Stimulated activated CD8-positive, alpha-beta memory T cell treated with anti-CD3 and anti-CD28 coated beads, Interleukin-15, amount 100 ng/mL, for 1 hour (primary cell): ENCODE data around the gene ATP5ME.

Source experiments
- DNase-seq: peaks from one replicate; pipeline ENCODE4 v3.0.0-alpha.2; 2020; ENCODE audit warnings: low read depth

Gene ATP5ME

DNA sequence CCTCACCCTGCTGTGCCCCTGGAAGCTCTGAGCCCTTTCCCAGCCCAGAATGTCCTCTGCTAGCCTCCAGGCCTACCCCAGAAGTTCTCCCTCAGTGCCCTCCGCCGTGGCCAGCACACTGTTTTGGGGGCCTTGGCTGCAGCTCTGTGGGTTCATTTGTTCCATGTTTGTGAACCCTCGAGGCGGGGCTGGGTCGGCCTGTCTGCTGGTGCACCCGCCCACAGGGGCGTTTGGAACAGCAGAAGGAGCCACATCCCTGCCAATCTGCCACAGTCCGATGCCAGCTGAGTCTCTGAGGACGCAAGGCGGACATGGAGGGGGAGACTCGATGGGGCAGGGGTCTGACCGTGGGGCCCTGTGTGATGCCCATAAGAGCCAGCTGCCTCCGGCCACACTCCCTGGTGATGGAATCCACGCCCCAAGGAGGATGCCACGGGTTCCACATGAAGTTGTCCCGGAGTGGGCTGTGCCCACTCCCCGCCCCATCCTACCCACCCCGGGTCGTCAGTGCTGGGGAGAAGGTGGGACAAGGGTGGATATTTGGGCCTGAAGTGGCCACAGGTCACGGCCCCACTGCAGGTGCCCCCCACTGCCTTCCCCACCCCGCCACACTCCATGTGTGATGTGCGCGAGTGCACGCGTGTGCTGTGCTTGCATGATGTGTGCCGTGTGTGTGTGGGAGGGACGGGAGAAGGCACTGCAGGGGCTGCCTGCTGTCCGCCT lies 7.1 kb downstream of the ATP5ME start:
- DNase-seq = no peak

DNA sequence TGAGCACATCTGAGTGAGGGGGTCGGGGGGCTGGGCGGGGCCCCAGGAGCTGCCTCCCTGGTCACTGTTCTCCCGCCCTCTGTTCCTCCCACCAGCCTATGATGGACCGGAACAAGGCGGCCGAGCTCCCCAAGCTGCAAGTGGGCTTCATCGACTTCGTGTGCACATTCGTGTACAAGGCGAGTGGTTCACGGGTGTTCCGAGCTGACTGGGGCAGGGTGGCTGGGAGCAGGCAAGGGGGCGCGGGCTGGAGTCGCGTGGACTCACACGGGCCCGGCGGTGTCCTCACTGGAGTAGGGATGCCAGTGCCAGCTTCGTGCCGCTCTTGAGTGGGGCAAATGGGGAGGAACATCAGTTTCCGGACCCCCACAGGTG lies 7.7 kb downstream of the ATP5ME start:
- DNase-seq = no peak

DNA sequence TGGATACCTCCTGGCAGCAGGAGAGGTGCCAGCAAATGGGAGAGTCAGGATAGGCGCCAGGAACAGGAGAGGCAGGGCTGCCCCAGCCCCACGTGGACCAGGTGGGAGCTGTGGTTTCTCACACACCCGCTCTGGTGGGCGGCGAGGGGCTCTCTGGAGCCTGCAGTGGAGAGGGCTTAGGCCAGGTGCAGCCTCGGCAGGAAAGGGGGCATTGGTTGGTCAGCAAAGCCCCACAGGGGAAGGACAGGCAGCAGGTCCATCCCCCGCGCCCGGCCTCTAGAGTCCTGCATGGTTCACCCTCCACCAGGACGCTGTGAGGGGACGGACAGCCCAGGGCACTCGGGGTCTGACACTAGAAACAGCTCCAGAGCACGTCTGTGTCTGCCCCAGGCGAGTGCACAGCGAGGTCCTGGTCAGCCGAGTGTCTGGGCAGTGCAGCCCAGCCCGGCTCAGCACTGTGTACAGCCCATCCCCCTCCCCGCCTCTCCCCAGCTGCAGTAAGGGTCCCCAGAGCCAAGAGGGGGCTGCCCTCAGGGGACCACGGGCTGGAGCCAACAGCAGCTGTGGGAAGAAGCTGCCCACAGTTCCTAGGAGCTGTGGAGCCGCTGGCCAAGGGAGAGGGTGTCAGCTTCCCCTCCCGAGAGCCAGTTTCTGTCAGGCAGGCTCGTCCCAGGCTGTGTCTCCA lies 8.2 kb downstream of the ATP5ME start:
- DNase-seq = no peak

DNA sequence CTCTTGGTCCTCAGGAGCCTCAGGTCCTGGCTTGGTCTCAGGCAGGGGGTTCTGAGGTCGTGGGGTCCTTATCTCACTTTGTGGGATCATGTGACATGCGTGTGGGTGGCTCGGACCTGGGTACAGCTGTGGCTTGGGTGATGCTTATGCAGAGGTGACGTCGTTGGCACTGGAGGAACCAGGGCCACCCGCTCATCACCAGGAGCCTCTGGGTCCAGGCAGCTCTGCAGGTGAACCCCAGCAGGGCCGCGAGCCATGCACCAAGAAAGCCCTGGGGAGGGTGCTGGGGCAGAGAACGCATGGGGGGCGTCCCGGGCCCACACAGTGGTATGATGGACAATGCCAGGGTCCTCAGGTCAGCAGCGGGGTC lies 8.7 kb downstream of the ATP5ME start:
- DNase-seq = no peak

DNA sequence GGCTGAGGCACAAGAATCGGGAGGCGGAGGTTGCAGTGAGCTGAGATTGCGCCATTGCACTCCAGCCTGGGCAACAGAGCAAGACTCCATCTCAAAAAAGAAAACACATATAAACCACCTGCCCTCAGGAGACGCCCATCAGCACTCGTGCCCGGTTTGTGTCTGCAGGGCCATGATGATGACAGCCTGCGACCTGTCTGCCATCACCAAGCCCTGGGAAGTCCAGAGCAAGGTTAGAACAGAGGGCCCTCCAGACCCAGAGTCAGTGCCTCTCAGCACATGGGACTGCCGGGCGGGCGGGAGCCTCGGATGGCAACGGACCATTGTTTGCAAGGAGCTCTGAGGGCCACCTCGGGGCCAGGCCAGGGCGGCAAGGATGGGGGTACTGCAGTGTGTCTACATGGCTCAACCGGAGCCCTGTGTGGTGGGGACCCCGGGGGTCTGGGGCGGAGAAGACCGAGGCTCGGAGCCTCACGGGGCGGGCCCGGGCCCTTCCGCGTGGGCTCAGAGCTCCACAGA lies 9.3 kb downstream of the ATP5ME start:
- DNase-seq = no peak

DNA sequence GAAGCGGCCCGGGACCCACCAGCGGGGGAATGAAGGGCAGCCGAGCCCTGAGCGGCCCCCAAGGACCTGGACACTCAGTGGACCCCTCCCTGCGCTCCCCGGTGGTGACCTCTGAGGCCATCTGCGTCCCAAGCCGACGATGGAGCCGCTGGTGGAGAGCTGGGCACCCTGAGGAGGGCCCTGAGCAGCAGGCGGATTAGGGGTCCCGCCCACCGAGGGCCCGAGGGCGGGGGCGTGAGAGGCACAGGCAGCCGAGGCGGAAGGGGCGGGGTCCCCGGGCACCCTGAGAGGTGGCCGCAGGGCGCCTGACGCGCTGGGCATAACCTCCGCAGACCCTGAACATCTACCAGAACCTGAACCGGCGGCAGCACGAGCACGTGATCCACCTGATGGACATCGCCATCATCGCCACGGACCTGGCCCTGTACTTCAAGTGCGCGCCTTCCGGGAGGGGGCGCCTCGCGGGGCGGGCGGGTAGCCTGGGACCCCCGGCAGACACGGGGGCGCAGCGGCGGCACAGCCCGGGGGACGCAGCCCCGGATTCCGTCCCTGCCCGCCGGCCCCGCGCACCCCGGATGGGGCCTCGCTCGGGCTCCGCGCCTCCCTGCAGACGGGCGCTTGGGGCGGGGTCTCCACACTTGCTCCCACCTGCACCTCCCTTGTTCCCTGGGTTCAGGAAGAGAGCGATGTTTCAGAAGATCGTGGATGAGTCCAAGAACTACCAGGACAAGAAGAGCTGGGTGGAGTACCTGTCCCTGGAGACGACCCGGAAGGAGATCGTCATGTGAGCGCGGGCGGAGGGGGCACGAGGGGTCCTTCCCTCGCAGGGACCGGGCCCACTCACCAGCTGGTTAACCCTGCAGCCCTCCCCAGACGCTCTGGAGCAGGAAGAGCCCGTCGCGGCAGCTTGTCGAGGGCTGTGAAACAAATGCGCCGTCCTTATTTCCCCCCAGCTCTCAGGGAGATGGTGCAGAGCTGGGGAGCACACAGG lies 10.3 kb downstream of the ATP5ME start:
- DNase-seq = peak; percentile 51

DNA sequence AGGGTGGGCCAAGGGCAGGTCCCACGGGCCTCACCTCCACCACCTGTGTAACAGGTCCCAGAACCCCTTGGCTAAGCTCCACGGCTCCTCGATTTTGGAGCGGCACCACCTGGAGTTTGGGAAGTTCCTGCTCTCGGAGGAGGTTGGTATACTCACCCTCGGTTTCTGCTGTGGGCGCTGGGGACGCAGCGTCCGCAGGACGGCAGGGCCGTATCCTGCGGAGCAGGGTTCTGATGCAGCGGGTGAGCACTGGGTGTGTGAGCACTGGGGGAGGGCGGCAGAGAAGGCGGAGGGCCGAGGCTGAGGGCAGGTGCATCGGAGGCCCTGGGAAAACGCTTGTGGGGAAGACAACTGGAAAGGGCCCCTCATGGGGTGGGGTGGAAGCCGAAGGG lies 11.0 kb downstream of the ATP5ME start:
- DNase-seq = no peak

DNA sequence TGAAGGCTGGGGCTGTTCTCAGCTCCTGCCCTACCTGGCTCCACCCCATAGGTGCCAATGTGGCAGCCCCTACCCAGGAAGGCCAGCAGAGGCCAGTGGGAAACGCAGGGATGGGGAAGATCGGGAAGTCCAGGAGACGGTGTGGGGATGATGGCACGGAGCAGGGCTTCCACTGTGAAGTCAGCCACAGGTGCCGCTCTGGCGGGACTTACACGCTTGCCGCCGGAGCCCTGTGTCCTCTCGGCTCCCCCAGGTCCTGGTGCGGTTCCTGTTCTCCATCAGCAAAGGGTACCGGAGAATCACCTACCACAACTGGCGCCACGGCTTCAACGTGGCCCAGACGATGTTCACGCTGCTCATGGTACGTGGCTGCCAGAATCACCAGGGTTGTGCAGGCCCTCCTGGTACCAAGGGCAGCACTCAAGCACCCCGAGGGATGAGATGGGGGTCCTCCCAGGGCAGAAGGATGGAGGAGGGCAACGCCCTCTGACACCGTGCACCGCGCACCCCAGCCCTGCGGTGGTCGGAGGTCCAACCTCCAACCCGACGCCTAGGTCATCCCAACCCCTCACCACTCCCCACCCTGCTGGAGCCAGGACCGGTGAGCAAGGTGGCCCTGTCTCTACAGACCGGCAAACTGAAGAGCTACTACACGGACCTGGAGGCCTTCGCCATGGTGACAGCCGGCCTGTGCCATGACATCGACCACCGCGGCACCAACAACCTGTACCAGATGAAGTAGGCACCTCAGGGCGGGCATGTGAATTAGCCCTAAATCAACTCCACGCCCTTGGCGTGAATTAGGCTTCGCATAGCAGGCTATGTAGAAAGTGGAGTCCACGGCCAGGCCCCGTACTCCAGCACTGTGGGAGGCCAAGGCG lies 12.0 kb downstream of the ATP5ME start:
- DNase-seq = no peak

DNA sequence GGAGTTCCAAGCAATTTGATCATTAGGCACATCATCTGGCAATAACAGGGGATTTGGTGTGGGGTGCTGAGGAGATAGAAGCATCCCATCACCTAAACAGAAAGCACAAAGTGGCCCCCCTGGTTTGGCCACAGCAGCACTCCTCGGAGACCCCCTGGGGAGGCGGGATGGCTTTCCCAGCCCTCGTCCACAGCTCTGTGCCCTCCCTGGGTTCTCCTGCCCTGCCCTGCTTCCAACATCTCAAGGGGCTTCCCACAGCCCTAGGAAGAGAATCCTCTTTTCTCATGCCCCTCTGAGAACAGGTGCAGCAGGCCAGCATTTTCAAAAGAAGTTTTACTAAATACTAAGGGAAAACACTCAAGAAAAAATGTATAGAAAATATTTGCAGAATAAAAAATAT lies 12.8 kb downstream of the ATP5ME start:
- no peak for DNase-seq

DNA sequence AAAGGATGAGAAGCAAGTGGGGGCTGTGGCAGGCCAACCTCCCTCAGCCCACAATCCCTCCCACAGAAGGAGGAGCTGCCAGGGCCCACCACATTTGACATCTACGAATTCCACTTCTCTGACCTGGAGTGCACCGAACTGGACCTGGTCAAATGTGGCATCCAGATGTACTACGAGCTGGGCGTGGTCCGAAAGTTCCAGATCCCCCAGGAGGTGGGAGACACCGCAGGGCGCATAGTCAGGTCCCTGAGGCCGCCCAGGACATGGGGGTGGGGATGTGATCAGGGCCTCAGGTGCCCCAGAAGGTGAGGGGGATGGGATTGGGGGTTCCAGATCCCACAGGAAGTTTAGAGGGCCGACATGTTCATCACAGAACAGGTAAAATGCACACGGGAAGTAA lies 13.7 kb downstream of the ATP5ME start:
- DNase-seq = no peak

DNA sequence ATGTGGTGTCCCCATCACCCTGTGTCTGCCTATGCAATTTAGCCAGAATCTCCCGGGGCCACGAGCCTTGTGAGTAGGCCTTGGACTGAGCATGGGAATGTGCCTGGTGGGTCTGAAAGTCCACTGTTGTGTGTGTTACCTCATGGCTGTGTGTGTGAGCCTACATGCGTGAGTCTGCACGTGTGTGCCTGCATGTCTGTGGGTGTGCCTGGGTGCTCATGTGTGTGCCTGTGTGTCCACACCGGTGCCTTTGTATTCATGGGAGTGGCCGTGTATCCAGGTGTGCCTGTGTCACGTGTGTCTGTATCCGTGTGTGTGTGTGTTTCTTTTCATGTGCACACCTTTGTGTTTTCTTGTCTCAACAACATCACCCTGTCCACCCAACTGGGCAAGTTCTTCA lies 14.2 kb downstream of the ATP5ME start:
- no peak for DNase-seq

DNA sequence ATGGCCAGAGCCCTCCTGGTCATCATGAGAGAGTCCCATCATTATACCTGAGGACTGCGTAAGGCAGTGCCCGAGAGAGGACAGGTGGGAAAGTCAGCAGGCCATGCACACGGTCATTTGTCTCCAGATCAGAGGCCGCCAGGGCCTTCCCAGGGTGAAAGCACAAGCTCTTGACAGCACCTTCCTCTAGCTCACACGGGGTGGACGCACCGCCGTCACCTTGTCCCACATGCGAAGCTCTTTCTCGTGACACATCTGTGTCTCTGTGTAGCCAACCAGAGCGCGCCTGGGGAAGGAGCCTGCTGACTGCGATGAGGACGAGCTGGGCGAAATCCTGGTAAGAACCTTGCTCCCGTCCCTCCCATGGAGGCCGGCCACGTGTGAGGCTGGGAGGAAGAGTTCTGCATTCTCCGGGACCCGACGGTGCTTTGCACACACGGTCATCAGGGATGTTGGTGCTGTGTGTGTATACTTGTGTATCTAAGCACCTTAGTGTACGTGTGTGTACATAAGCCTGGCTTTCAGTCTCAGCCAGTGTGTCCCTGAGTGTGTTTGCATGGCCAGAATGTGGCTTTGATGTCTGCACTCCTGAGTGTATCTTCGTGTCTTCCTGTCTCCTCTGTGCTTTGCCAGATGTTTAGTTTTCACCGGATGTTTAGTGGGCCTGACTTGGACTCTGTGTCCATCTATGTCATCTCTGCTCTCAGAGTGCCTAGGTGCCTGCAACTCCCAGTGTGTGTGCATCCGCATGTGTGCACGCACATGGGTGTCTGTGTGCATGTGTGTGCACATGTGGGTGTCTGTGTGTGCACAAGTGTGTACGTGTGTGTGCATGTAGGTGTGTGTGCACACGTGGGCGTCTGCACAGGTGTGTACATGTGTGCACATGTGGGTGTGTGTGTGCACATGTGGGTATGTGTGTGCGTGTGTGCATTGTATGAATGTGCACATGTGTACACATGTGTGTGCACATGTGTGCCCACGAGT lies 15.1 kb downstream of the ATP5ME start:
- DNase-seq = no peak

DNA sequence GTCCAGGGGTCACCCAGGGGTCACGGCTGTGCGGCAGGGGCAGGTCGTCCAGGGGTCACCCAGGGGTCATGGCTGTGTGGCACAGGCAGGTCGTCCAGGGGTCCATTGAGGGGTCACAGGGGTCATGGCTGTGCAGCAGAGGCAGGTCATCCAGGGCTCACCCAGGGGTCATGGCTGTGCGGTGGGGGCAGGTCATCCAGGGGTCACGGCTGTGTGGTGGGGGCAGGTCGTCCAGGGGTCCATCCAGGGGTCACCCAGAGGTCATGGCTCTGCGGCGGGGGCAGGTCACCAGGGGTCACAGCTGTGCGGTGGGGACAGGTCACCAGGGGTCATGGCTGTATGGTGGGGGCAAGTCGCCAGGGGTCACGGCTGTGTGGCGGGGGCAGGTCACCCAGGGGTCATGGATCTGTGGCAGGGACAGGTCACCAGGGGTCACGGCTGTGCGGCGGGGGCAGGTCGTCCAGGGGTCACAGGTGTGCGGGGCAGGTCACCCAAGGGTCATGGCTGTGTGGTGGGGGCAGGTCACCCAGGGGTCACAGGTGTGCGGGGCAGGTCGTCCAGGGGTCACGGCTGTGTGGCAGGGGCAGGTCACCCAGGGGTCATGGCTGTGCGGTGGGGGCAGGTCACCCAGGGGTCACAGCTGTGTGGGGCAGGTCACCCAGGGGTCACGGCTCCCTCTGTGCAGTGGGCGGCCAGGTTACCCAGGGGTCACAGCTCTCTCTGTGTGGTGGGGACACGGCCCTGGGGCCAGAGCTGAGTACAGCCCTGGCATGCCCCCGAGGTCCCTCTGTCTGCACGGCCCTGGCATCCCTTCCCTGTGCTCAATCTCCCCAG lies 16.0 kb downstream of the ATP5ME start:
- DNase-seq = no peak

DNA sequence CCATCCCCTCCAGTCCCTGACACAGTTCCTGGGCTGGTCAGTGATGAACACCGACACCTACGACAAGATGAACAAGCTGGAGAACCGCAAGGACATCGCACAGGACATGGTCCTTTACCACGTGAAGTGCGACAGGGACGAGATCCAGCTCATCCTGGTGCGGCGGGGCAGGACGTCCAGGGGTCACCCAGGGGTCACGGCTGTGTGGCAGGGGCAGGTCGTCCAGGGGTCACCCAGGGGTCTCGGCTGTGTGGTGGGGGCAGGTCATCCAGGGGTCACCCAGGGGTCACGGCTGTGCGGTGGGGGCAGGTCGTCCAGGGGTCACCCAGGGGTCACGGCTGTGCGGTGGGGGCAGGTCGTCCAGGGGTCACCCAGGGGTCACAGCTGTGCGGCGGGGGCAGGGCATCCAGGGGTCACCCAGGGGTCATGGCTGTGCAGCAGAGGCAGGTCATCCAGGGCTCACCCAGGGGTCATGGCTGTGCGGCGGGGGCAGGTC lies 16.7 kb downstream of the ATP5ME start:
- DNase-seq = no peak

DNA sequence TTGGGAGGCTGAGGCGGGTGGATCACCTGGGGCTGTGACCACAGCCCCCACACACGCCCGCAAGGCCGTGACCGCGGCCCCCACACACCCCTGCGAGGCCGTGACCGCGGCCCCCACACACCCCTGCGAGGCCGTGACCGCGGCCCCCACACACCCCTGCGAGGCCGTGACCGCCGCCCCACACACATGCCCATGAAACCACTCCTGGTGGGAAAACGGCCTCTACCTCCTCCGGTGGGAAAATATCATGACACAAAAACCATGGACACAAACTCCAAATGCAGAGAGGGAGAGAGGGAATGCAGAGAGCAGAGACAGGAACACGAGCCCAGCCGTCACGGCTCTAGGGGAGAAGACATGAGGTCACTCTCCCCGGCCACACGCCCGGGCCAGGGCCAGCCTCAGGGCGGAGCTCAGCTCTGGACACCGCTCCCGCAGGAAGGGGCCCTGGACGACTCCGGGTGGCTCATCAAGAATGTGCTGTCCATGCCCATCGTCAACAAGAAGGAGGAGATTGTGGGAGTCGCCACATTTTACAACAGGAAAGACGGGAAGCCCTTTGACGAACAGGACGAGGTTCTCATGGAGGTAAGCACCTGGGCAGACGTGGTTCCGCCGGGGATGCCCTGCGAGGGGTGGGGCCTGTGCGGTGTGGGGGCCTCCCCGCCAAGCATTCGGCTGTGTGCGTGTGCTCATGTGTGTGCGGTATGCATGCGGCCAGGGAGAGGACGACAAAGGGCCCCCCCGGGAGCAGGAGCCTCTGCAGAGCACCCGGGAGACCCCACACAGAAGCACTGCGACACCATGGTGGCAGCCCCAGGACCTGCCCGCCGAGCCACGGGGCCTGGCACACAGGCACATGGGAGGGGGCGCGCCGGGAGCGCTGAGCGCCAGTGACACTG lies 17.4 kb downstream of the ATP5ME start:
- no peak for DNase-seq

DNA sequence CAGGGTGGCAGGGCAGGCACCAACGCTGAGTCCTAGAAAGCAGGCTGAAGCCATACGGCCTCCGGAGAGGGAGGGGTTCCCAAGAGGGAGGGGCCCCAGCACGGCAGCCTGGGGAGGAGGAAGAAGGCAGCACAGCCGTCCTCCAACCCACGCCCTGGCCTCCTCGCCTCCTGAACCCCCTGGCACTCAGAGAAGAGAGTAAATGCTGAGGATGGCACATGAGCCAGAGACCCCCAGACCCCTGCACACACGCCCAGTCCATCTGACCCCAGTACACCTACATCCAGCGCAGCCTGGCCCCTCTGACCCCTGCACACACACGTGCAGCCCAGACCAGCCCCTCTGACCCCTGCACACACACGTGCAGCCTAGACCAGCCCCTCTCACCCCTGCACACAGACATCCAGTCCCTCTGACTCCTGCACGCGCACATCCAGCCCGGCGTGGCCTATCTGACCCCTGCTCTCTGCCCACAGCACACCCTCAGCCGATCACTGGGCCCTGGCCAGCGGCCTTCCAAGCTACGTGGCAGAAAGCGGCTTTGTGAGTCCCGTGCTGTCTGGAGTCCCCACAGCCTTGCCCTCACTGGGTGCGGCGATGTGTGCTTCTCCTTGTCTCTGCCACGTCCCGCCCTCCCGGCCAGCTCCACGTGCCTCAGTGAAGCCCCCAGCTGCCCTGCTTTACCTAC lies 18.5 kb downstream of the ATP5ME start:
- no peak for DNase-seq

DNA sequence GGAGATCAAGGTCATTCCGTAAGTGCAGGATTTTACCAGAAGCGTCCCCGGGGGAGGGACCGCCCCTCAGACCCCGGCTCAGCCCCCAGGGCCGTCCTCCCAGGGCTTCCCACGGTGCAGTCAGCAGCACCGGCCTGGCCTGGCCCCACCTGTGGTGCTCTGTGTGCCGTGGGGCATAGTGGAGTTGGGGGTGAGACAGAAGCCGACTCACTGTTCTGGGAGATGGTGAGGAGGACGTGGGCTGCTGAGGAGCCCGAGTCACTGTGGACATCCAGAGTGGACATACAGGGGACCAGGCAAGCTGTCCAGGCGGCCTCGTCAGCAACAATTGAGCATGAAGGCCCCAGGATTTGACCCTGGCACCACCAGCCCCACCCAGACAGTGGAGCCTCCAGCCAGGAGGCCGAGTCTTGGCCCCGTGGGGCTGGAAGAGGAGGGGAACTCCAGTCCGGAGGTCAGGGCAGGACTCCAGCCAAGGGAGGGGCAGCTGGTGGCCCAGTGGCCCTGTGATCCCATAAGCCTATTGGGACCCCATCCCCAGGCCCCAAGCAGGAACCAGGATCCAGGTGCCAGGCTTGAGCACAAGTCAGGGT lies 19.1 kb downstream of the ATP5ME start:
- no peak for DNase-seq
